ENCODE data around the gene MYL7. TPM values are rescaled to one million over a fixed set of nuclear protein-coding genes. Genes with fewer than 3 reads are reported as not detected.

Gene MYL7
- total RNA-seq, 6 experiments from 2014 or later: 0.30 to 0.64 (median 0.49) TPM; not detected in 2

GRCh38 chr7:44159824-44160630 lies 18.9 kb upstream of the MYL7 start:
- Mint-ChIP-seq H3K27me3 (ENCODE audit: insufficient read depth) (peaks cover 4% of the 10 kb centered on the region), H3K27ac (no peak overlapping the region), H3K4me3 (no peak overlapping the region), H3K4me1 (ENCODE audit: low read depth) (peaks cover 34% of the 10 kb centered on the region), H3K9me3 (no peaks in the 10 kb centered on the region), H3K36me3 (ENCODE audit: low read depth) (no peaks in the 10 kb centered on the region)
- TF ChIP-seq CTCF (IDR thresholded peaks at IDR 0.05): no peak
- DNase-seq: no peak

GRCh38 chr7:44158873-44159631 lies 17.9 kb upstream of the MYL7 start:
- no peak for TF ChIP-seq CTCF (IDR thresholded peaks at IDR 0.05)
- H3K36me3 Mint-ChIP-seq (ENCODE audit: low read depth): no peaks in the 10 kb centered on the region
- H3K9me3 Mint-ChIP-seq: no peaks in the 10 kb centered on the region
- H3K27me3 Mint-ChIP-seq (ENCODE audit: insufficient read depth): peaks cover 4% of the 10 kb centered on the region
- H3K4me3 Mint-ChIP-seq: no peak overlapping the region
- H3K27ac Mint-ChIP-seq: no peak overlapping the region
- DNase-seq: no peak
- peaks cover 34% of the 10 kb centered on the region for H3K4me1 Mint-ChIP-seq (ENCODE audit: low read depth)

GRCh38 chr7:44158096-44158872 lies 17.2 kb upstream of the MYL7 start:
- Mint-ChIP-seq H3K4me3 (no peak overlapping the region), H3K27ac (no peak overlapping the region), H3K36me3 (ENCODE audit: low read depth) (no peaks in the 10 kb centered on the region), H3K4me1 (ENCODE audit: low read depth) (peaks cover 26% of the 10 kb centered on the region), H3K9me3 (no peaks in the 10 kb centered on the region), H3K27me3 (ENCODE audit: insufficient read depth) (peaks cover 4% of the 10 kb centered on the region)
- TF ChIP-seq CTCF (IDR thresholded peaks at IDR 0.05): no peak
- no peak for DNase-seq

GRCh38 chr7:44157116-44158080 lies 16.3 kb upstream of the MYL7 start:
- no peak for TF ChIP-seq CTCF (IDR thresholded peaks at IDR 0.05)
- Mint-ChIP-seq H3K36me3 (ENCODE audit: low read depth) (no peaks in the 10 kb centered on the region), H3K4me3 (no peak overlapping the region), H3K4me1 (ENCODE audit: low read depth) (peaks cover 17% of the 10 kb centered on the region), H3K27me3 (ENCODE audit: insufficient read depth) (peaks cover 2% of the 10 kb centered on the region), H3K9me3 (no peaks in the 10 kb centered on the region), H3K27ac (no peak overlapping the region)
- no peak for DNase-seq

Data from HFFc6 (cell line).